Stimulated activated CD4-positive, alpha-beta T cell treated with anti-CD3 and anti-CD28 coated beads, TNF-alpha, amount 100 ng/mL, for 48 hours (primary cell): Measurements from ENCODE around the gene RPH3AL.
A peak's percentile ranks its signal among the peaks of the same experiment; 100 is the strongest.

Experiments
- DNase-seq, 3 donors: peaks; one replicate each; pipeline ENCODE4 v3.0.0-alpha.2; 2020; ENCODE audit warnings: low read depth in 3 of 3

Gene RPH3AL, protein sequence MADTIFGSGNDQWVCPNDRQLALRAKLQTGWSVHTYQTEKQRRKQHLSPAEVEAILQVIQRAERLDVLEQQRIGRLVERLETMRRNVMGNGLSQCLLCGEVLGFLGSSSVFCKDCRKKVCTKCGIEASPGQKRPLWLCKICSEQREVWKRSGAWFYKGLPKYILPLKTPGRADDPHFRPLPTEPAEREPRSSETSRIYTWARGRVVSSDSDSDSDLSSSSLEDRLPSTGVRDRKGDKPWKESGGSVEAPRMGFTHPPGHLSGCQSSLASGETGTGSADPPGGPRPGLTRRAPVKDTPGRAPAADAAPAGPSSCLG

DNA sequence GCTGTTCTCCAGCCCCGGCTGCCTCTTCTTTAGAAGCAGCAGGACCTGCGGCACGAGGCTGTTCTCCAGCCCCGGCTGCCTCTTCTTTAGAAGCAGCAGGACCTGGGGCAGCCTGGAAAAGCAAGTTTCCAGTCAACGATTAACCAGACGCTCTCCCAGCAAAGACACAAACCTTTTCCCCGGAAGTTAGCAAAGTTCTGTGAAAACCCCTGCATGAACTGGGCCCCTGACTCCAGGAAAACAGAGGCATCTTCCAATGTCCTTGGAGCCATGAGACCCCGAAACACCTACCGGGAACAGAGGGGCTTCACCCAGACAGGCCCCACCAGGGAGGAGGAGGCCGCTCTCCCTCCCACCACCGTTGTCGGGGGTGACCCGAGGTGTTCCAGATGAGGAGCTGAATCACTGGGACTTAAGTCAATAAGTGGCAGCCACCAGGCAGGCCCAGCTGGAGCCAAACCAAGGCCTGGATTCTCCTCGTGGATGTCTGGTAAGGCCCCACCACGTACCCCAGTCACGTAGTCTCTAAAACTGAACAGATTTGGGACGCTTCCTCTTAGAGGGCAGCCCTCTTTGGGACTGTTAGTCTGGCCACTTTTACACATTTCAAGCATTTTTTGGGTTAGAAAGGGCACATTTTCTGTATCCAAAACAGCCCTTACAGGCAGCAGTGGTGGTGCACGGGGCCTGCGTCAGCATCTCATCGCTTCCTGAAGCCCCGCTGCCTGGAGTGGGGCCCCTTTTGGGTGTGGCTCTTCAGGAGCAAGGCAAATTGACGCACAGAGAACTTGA, at the start of gene RPH3AL:
TSS of gene RPH3AL (minus strand) at position 387 of the 792 bp plus-strand sequence. CDS start 25,264 bp downstream, outside the sequence.
- no peak for DNase-seq

DNA sequence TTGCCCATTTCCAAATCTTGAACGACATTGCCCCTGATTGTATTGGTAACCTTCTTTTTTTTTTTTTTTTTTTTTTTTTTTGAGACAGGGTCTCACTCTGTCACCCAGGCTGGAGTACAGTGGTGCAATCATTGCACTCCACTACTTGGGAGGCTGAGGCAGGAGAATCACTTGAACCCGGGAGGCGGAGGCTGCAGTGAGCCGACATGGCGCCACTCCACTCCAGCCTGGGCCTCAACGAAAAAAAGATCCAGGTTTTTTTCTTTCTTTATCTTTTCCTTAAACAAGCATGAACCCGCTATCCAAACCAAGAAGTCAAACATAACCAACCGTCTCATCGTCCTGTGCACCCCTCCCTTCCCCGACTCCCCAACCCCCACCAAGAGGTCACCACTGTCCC, 47.6 kb upstream of the RPH3AL start:
- no peak for DNase-seq

DNA sequence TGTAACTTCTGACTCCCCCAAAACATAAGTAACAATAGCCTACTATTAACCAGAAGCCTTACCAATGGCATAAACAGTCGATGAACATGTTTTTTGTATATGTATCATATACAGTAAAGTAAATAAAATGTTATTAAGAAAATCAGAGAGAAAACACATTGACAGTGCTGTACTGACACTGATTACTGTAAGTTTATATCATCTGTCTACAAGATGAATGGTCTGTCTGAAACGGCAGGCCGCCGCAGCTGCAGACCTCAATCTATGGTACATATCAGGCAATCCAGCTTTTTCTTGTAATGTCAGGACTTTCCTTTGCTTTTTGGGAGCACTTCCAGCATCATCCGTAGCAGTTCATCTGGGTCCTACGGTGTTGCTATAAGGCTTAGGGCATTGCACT, 44.2 kb upstream of the RPH3AL start:
- no peak for DNase-seq

DNA sequence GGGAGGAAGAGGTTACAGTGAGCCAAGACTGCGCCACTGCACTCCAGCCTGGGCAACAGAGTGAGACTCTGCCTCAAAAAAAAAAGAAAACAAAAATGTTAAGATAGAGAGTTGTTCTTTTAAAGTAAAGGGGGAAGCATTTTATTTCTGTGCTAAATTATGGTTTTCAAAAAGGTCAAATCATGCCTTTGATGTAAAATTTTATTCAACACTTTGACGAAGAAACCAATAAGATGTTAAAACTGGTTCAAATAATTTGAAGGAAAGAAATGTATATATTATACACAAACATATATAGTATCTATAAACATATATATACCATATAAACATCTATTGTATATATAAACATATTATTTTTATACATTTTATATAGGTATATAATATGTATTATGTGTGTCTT, 43.4 kb upstream of the RPH3AL start:
- DNase-seq, result no peak

DNA sequence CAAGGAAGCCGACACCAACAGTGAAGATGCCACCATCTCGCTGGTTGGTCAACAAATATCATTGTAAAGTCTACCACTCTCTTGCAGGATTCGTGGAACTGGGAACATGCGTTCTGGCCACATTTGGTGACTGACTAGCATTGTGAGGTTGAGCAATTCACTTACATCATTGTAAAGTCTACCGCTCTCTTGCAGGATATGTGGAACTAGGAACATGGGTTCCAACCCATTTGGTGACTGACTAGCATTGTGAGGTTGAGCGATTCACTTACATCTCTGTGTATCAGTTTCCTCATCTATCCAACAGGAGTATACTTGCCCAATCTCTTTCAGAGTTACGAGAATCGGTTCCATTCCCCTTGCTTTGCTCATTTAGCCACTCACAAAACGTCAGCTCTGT, 42.6 kb upstream of the RPH3AL start:
- DNase-seq, result no peak

DNA sequence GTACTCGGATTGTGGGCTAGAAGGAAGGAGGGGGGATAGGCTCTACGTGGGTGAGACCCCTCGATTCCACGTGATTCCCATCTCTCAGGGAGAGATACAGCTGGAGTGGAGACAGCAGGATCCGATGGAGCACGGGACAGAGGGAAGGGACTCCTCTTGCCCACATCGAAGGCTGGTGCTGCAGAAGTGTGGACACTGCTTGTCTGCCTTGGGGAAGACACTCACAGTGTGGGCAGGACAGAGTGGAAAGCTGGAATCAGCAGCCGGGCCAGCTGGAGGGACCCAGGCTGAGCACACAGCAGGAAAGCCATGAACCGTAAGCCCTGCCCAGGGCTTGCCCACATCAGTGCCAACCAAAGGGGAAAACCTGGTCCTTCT, 42.1 kb upstream of the RPH3AL start:
- DNase-seq, result no peak

DNA sequence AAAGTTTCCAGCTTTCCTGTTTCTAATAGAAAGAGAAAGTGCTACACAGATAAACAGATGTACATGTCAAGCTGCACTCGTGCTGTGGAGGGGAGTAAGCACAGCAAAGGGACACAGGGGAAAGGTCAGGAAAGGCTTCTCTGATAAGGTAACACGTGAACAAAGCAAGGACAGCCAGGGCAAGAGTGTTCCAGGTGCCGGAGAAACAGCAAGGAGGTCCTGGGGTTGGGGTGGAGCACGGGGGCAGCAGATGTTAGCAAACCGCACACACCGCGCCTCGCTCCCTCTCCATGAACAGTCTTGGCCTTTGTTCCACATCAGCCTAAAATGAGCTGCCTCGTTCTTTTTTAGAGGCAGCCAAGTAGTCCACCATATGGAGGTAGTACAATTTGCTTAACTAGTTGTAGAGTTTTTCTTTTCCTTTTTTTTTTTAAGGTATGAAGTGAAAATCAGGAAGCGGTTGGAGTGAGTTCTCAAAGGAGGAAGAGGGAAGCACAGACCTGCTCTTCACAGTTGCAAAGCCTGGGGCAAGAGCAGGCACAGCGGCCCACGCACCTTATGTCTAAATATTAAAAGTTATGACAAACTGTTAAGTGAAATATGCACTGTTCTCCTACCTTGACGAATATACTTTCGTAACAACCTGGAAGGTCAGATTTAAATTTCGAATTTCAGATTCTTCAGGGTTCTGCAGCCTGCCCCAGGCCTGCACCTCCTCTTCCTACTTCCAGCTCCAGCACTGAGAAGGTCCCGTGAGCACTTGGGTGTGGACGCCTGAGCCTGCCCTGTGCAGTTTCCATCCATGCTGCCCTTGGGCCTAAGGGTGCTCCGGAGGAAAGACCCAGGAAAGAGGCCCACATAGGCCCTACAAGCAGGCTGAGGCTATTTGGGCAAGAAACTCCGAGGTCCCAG, 41.5 kb upstream of the RPH3AL start:
- no peak for DNase-seq

DNA sequence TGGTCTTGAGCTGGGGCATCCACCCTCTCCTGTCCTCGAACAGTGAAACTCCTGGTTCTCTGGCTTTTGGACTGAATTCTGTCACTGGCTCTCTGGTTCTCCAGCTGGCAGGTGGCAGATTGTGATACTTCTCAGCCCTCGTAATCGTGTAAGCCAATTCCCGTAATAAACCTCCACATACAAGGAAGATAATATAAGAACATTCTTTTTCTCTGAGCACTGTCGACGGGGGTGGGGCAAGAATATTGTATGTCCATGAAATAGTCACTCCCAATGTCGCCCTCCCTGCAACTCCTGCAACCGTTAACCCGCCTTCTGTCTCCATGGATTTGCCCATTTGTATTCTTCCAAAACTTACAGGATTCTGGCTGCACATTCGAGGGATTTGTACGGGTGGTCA, 39.2 kb upstream of the RPH3AL start:
- DNase-seq, result no peak

DNA sequence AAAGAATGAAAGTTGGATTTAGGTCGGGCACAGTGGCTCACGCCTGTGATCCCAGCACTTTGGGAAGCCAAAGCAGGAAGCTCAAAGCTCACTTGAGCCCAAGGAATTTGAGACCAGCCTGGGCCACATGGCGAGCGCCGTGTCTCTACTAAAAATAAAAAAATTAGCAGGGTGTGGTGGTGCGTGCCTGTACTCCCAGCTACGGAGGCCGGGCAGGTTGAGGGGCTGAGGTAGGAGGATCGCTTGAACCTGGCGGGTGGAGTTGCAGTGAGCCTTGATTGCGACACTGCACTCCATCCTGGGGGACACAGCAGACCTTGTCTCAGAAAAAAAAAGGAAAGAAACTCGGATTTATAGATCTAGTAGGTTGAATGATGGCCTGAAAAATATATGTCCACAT, 37.4 kb upstream of the RPH3AL start:
- no peak for DNase-seq

DNA sequence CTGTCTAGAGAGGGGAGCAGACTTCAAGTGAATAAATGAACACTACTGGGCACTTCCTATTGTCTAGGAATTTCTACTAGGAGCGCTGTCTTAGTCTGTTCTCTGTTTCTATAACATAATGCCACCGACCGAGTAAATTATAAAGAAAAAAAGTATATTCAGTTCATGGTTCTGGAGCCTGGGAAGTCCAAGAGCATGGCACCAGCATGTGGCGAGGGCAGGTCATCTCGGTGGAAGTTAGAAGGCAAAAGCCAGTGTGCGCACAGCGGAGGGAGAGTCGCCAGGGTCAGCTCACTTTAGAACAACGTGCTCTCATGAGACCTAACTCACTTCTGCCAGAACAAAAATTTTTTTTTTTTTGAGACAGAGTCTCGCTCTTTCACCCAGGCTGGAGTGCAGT, 35.5 kb upstream of the RPH3AL start:
- DNase-seq, result no peak

DNA sequence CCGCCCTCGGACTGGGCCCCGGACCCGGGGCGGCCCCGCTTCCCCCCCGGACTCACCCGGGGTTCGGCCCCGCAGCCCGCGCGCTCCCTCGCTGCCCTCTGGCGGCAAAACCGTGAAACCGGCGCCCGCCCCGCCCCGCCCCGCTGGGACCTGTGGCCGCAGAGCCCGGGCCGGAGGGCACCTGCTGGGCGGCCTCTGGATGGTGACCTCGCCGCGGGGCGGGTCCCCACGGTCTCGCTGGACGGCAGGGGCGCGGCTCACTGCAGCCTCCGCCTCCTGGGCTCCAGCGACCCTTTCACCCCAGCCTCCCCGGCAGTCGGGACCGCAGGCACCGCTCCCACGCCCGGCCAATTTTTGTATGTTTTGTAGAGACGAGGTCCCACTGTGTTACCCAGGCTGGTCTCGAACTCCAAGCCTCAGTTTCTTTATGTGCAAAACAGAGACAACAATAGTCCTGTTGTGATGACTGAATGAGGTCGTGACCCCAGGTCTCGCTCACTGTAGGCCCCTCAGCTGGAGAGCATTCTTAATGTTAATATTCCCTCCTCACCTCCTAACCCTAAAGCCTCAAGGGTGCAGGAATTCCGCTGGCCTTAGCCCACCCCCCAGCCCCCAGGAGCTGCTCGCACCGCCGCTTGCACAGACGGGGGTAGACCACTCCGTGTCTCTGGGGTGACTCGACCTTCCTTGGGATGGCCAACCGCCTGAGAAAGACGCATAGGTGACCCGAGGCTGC, 33.7 kb upstream of the RPH3AL start:
- peak; percentile 45 to 64 (median 51) for DNase-seq

DNA sequence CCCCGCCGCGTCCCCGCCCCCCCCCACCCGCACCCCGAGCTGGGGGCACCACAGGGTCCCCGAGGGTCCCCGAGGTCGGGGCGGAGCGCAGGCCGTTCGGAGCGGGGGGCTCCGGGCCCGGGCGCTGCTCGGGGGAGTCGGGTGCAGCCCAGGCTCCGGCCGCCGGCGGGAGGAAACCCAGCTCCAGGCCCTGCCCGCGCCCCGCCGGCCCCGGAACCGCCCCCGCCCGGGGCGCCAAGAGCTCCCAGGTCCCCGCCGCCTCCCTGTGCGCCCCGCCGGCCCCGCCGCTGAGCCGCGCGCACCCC, 33.2 kb upstream of the RPH3AL start:
- no peak for DNase-seq

DNA sequence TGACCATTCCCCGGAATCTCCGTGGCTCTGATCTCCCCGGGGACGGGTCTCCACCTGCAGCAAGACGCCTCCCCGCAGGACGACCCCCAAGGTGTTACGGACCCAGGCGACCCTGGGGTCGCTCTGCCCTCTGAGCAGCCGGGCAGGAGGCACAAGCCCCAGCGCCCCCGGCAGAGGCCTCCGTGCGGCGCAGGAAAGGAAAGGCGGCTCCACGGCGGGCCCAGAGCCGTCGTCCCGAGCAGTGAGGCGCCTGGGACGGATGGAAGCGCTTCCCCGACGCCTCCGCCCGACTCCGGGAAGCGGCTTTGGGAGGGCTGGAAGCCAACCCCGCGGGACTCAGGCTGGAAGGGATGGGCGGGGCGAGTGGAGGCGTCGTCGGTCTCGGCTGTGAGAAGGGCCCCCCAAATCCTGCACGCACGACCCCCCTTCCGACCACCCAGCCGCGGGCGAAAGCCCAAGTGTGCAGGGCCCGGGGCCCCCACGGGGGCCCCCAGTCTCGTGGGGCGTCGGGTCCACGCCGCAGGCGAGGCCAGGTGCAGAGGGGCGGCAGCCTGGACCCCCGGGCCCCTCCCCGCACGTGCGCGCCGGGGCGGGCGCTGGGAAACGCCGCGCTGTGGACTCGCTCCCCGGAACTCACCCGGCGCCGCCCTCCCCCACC, 32.7 kb upstream of the RPH3AL start:
- no peak for DNase-seq

DNA sequence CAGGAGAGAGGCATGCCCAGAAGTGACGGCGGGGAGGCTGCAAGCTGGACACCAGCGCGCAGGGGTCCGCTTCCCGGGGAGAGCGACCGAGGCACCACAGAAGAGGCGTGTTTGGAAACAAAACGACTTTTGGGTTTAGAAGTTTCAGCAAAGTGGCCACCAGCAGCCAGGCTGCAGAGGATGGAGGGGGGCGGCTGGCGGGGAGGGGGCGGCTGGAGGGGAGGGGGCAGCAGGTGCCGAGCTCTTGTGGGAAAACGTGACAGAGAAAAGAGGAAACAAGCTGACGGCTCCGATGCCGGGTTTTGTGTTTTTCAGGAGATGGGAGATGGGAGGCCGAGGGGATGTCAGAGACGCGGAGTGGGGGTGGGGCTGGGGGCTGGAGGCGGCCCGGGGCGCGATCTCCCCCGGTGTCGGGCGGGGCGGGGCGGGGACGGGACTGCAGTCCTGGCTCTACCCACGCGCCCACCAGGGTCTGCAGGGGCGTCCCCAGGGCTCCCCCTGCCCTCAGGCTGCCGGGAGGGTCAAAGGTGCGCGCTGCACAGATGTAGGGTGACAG, 32.1 kb upstream of the RPH3AL start:
- DNase-seq, result no peak

DNA sequence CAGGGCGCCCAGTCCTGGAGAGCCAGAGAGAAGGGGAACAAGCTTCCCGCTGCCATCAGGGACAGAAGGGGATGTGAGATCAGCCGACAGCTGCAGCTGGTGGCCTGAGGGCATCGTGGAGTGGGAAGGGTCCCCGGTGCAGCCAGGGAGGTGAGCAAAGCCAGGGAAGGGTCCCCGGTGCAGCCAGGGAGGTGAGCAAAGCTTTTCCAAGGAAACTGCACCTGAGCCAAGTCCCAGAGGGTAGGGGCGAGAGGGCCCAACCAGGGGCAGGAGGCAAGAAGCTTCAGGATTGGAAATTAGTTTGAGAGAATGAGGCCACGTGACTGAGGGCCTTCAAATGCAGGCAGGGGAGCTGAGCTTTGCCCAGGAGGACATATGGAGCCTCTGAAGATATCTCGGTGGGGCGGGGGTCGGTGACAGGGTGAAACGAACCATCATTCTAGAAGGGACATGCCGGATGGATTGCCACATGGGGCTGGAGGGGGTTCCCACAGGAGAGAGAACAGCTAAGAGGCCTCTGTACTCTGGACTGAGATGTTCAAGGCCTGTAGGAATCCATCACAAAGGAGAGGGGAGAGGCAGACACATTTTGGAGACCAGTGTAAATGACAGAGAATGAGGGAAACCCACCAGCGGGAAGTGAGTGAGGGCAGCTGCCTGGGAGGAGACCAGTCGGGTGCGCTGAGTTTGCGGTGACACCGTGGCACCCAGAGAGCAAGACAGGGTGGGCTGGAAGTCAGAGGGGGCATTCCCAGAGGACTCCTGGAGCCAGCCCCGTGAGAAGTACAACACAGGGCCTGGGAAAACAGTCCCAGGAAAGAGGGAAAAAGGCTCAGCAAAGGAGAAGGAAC, 31.4 kb upstream of the RPH3AL start:
- DNase-seq, result no peak

DNA sequence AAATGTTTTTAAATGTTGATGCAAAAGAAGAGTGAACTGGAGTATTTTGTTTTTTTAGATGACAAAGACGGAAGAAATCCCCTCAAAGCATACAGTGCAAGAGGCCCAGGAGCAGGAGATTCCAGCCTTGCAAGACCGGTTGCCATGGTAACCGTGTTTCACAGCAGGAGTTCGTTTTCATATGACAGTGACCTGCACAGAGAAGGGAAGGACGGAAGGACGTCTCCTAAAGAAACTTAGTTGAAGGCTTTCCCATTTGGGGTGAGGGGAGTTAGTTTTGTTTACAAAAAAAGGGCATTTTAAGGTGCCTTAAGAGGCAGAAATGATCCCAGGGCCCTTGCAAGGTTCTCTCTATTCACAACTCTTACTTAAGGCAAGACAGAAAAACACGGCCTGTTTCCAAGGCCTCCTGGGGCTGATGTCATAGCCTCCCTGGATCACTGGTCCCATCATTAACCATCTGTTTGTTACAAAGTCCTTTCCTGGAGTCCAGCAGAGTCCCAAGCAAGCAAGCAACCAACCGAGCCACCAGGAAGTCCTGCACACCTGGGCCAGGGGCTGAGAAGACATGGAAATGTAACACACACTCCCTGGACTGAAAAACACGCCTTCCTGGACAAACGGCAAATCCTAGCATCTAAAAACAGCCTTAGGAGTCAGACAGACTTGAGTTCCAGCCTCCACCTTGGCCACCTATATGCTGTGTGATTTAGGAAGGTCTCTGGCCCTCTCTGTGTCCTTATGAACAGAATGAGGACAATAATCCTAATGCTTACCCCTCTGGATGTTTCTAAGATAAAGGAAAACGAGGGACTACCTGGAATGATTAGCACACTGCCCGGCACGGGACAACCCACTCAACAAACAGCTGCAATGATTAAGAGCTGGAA, 30.3 kb upstream of the RPH3AL start:
- DNase-seq, result no peak

DNA sequence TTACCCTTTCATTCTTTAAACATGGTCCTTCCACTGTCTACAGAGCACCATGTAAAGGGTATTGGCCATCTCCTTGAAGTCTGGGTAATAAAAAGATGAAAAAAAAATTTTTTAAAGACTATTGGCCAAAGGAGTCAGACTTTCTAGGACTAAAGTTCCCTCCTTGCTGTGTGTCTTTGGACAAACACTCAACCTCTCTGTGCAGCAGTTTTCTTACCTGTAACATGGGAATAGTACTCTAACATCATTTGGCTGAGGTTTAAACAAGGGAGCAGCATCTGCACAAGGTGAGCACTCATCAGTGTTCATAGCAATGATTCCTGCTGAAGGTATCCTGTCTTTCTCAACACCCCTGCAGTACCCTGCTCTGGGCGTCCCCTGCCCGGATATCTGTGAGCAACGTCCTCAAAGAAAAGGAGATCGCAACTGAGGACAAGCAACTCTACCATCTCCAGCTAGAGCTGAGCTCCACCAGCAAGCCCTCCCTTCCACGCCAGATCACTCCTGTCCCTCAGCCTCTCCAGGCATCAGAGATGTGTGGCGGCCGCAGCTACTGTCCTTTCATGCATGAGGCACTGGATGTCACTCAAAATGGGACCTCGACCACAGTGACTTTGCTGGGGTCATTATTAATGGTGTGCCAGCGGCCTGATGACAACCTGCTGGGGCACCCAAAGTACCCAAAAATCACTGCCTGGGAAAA, 29.5 kb upstream of the RPH3AL start:
- DNase-seq, result no peak

DNA sequence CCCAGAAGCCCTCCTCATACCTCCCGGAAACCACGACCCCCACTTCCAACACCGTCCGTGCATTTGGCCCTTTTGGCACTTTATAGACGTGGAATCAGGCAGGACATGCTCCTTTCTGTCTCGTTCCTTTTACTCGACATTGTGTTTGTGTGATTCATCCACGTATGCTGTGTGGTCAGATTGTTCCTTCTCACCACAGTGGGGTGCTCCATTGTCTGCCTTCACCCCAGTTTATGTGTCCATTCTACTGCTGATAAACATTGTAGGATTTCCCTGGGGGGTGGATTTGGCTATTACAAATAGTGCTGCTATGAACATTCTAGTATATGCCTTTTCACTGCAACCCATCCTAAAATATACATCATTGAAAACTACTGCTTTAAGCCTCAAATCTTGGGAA, 28.9 kb upstream of the RPH3AL start:
- no peak for DNase-seq
